Chondrocyte (in vitro differentiated cells): Measurements from ENCODE around the gene CCDC54. TPM values are rescaled to one million over a fixed set of nuclear protein-coding genes. Genes with fewer than 3 reads are reported as not detected.

ENCODE experiments used
- DNase-seq: peaks from one replicate; pipeline ENCODE4 v3.0.0; 2021; ENCODE audit warnings: mixed read lengths, low spot score
- H3K27ac Mint-ChIP-seq: one replicate; pipeline ENCODE4 v1.8.0; 2021; ENCODE audit warnings: mild to moderate bottlenecking, moderate library complexity, mixed read lengths; ENCODE audit not compliant: unreplicated experiment
- H3K27me3 Mint-ChIP-seq: 2 replicates; pipeline ENCODE4 v1.8.0; 2021; ENCODE audit warnings: low read depth, mixed read lengths
- H3K36me3 Mint-ChIP-seq: 2 replicates; pipeline ENCODE4 v1.8.0; 2021; ENCODE audit warnings: low read depth, mixed read lengths
- H3K4me1 Mint-ChIP-seq: 2 replicates; pipeline ENCODE4 v1.8.0; 2021; ENCODE audit warnings: low read depth, mild to moderate bottlenecking, mixed read lengths
- H3K4me3 Mint-ChIP-seq: one replicate; pipeline ENCODE4 v1.8.0; 2021; ENCODE audit warnings: mild to moderate bottlenecking, moderate library complexity, mixed read lengths; ENCODE audit not compliant: unreplicated experiment
- H3K9me3 Mint-ChIP-seq: 2 replicates; pipeline ENCODE4 v1.8.0; 2021; ENCODE audit warnings: low read depth, mixed read lengths
- total RNA-seq: library from RNA; stranded (reverse); gene quantifications from 3 replicates; pipeline ENCODE4 v1.2.1, GENCODE V29; 2021
- TF ChIP-seq, protein P1 (sequence below): fragments of 200-600 bp; sonication (generic); IDR thresholded peaks from 2 replicates; pipeline ENCODE4 v1.5.0; 2021; ENCODE audit warnings: antibody characterized with exemption, mild to moderate bottlenecking, moderate library complexity

Gene CCDC54
- total RNA-seq, 1 donor from 2014 or later, result not detected

DNA sequence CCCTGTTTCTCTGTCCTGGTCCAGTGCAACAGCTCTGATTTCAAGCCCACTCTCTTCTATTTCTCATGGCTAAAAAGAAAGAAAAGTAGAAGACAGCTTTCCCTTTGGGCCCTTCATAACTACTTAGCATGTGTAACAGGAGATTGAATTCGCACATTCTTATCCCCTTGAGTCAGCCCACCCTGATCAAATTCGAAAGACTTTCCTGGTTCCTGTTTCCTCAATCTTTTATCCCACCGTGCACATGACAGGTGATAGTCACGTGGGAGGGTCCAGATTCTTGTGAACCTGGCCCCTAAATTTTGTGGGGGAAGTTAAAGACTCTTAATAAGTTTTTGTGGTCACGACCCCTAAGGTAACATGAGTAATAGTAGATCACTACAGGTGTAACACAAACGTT lies 4.7 kb upstream of the CCDC54 start:
- no peak for DNase-seq
- no peaks in the 10 kb centered on the region for H3K27me3 Mint-ChIP-seq
- H3K9me3 Mint-ChIP-seq, result no peaks in the 10 kb centered on the region
- no peak overlapping the region for H3K4me3 Mint-ChIP-seq
- no peaks in the 10 kb centered on the region for H3K36me3 Mint-ChIP-seq
- TF ChIP-seq, protein P1, sequence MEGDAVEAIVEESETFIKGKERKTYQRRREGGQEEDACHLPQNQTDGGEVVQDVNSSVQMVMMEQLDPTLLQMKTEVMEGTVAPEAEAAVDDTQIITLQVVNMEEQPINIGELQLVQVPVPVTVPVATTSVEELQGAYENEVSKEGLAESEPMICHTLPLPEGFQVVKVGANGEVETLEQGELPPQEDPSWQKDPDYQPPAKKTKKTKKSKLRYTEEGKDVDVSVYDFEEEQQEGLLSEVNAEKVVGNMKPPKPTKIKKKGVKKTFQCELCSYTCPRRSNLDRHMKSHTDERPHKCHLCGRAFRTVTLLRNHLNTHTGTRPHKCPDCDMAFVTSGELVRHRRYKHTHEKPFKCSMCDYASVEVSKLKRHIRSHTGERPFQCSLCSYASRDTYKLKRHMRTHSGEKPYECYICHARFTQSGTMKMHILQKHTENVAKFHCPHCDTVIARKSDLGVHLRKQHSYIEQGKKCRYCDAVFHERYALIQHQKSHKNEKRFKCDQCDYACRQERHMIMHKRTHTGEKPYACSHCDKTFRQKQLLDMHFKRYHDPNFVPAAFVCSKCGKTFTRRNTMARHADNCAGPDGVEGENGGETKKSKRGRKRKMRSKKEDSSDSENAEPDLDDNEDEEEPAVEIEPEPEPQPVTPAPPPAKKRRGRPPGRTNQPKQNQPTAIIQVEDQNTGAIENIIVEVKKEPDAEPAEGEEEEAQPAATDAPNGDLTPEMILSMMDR, result no peak
- peaks cover 7% of the 10 kb centered on the region for H3K4me1 Mint-ChIP-seq
- no peak overlapping the region for H3K27ac Mint-ChIP-seq

- Mint-ChIP-seq H3K9me3 (no peaks in the 10 kb centered on the region), H3K27me3 (no peaks in the 10 kb centered on the region), H3K36me3 (no peaks in the 10 kb centered on the region), H3K27ac (no peak overlapping the region), H3K4me1 (peaks cover 3% of the 10 kb centered on the region), H3K4me3 (no peak overlapping the region)
- DNase-seq, result no peak
- TF ChIP-seq, protein P1, result no peak
These were observed 3.3 kb upstream of the CCDC54 start for GRCh38 chr3:107373896-107374295.

GRCh38 chr3:107375682-107376081 lies 1.6 kb upstream of the CCDC54 start:
- no peaks in the 10 kb centered on the region for H3K9me3 Mint-ChIP-seq
- no peaks in the 10 kb centered on the region for H3K36me3 Mint-ChIP-seq
- H3K27me3 Mint-ChIP-seq, result no peaks in the 10 kb centered on the region
- H3K27ac Mint-ChIP-seq, result no peak overlapping the region
- H3K4me1 Mint-ChIP-seq, result peaks cover 2% of the 10 kb centered on the region
- TF ChIP-seq, protein P1, result no peak
- no peak for DNase-seq
- H3K4me3 Mint-ChIP-seq, result no peak overlapping the region

GRCh38 chr3:107382631-107383030 lies 5.4 kb downstream of the CCDC54 start:
- Mint-ChIP-seq H3K4me3 (no peak overlapping the region), H3K27ac (no peak overlapping the region), H3K27me3 (no peaks in the 10 kb centered on the region), H3K36me3 (peaks cover 2% of the 10 kb centered on the region), H3K9me3 (no peaks in the 10 kb centered on the region), H3K4me1 (peaks cover 2% of the 10 kb centered on the region)
- TF ChIP-seq, protein P1, result no peak
- no peak for DNase-seq

- TF ChIP-seq, protein P1, result no peak
- peaks cover 2% of the 10 kb centered on the region for H3K36me3 Mint-ChIP-seq
These were observed 7.2 kb downstream of the CCDC54 start for GRCh38 chr3:107384428-107384827.

More at GRCh38 chr3:107384428-107384827, 7.2 kb downstream of the CCDC54 start:
- Mint-ChIP-seq H3K27ac (no peak overlapping the region), H3K4me1 (peaks cover 2% of the 10 kb centered on the region), H3K27me3 (no peaks in the 10 kb centered on the region), H3K9me3 (no peaks in the 10 kb centered on the region), H3K4me3 (no peak overlapping the region)
- no peak for DNase-seq
